BJ (cell line): ENCODE results near the gene DLX1. TPM values are rescaled to one million over a fixed set of nuclear protein-coding genes. Genes with fewer than 3 reads are reported as not detected.

Experiments
- CTCF ChIA-PET: fragments of 350-600 bp; formaldehyde crosslinking; extraction: SDS; loops from one replicate; lab custom pipeline; 2021; ENCODE audit warnings: antibody characterized with exemption, inconsistent platforms; lab: Yijun Ruan, JAX
- POLR2A ChIA-PET: fragments of 300-600 bp; sonication (Branson Sonifier 250); formaldehyde crosslinking; extraction: SDS; loops from one replicate; lab custom pipeline; 2021; ENCODE audit warnings: antibody characterized with exemption; lab: Charles Lee
- DNase-seq: peaks from one replicate; pipeline ENCODE4 v3.0.0-alpha.2; 2011; ENCODE audit warnings: low read depth
- H3K27me3 ChIP-seq: 2 replicates; pipeline ENCODE4 v1.6.0; 2011; ENCODE audit warnings: low read length; ENCODE audit not compliant: control insufficient read depth, insufficient read depth
- H3K36me3 ChIP-seq: 2 replicates; pipeline ENCODE4 v1.5.1; 2011; ENCODE audit warnings: low read length; ENCODE audit not compliant: control insufficient read depth, insufficient read depth
- H3K4me3 ChIP-seq: 2 replicates; pipeline ENCODE4 v1.5.1; 2011; ENCODE audit warnings: low read depth, mild to moderate bottlenecking, control low read depth, low read length
- CTCF ChIP-seq: IDR thresholded peaks from 2 replicates; pipeline ENCODE4 v1.5.1; 2011; ENCODE audit warnings: low read depth, mild to moderate bottlenecking, control low read depth, inconsistent platforms, low read length, moderate library complexity; ENCODE audit not compliant: insufficient read depth
- polyA plus RNA-seq: library from polyadenylated mRNA; depleted of rRNA; stranded (reverse); fragments of >200 nt; gene quantifications from 2 replicates; pipeline ENCODE4 v1.2.3, GENCODE V29; 2011

The DLX1 gene
- polyA plus RNA-seq, 1 experiment, result 1.4 TPM

- Histone ChIP-seq H3K36me3 (no peaks in the 10 kb centered on the region), H3K4me3 (peak overlapping the region; percentile 22), H3K27me3 (no peaks in the 10 kb centered on the region)
- ChIA-PET POLR2A (no interaction called here), CTCF (interaction anchor here (0.7 to 2.2 kb wide), 3 partner anchors 274 to 397 kb away, joined by 3 to 7 read pairs (median 4); no protein-coding TSS in a partner anchor)
- DNase-seq, result no peak
- TF ChIP-seq CTCF, result no peak
Measured at GRCh38 chr2:172100080-172100934, 15.0 kb downstream of the DLX1 start.

- no peaks in the 10 kb centered on the region for H3K36me3 ChIP-seq
- H3K4me3 ChIP-seq, result peak overlapping the region; percentile 49
- H3K27me3 ChIP-seq, result no peaks in the 10 kb centered on the region
- no peak for DNase-seq
- TF ChIP-seq CTCF, result 0 out of 2 replicates have a peak, but pooled peaks have one; percentile 5
- ChIA-PET POLR2A (no interaction called here), CTCF (interaction anchor here (1.1 to 2.5 kb wide), 7 partner anchors 12 to 398 kb away, joined by 3 to 11 read pairs (median 4); no protein-coding TSS in a partner anchor)
Measured at GRCh38 chr2:172100935-172101820, 15.9 kb downstream of the DLX1 start.

GRCh38 chr2:172101821-172102390, 16.6 kb downstream of the DLX1 start:
- CTCF ChIA-PET, result interaction anchor here (0.9 to 2.5 kb wide), 11 partner anchors 11 to 528 kb away, joined by 3 to 11 read pairs (median 4); partner anchors contain the start of gene DLX1
- DNase-seq, result no peak
- Histone ChIP-seq H3K36me3 (no peaks in the 10 kb centered on the region), H3K4me3 (peak overlapping the region; percentile 49), H3K27me3 (no peaks in the 10 kb centered on the region)
- POLR2A ChIA-PET, result interaction anchor here (0.6 kb wide), 1 partner anchor 17 kb away, joined by 5 read pairs; the partner anchor contains the start of gene DLX1
- TF ChIP-seq CTCF, result no peak

DNA sequence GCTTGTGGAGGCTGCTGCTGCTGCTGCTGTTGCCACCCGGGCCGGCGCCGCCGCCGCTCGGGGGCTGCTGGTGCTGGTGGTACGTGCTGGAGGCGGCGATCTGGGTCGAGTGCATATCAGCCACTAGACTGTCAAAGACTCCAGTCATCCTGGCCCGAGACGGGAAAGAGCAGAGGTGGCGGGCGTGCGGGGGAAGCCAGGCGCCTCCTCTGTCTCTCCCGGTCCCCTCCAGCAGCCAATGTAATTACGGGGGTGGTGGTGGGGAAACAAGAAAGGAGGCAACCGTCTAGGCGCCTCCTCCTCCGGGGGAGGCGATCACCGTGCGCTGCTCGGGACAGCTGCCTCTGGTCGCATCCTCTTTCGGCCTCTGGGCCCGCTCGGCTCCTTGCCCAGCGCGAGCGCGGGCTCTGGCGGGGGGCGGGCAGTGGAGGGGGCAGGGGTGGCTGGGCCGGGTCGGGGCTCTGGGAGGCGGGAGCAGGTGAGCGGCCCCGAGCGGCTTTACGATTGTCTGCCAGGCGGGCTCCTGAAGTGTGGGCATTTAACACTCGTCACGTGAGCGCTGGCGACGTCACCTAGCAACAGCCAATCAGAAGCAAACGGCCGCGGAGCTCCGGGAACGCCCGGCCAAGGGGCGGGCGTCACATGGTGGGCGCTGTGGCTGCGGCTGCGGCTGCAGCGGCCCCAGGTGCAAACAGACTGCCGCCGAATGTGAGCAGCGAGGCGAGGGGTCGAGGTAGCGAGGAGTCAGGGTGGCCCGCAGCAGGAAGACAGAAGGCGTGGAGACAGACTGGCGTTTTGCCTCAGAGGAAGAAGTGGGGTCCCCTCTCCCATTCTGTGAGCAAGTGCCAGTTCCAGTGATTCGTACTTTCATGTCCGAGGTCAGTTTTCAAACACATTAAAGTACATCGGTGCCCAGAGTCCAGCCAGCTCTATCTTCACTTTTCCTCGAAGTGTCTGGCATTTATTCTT, 17.4 kb downstream of the DLX1 start, which contains the start of gene DLX2:
TSS of gene DLX2 (minus strand) at position 510 of the 969 bp plus-strand sequence. CDS start at position 148, 362 bp downstream.
- Histone ChIP-seq H3K4me3 (peak within 1 kb of the TSS; percentile 49), H3K27me3 (no peaks in the 10 kb centered on the region), H3K36me3 (no peaks in the 10 kb centered on the region)
- no peak for TF ChIP-seq CTCF
- POLR2A ChIA-PET, result interaction anchor here (0.6 kb wide), 3 partner anchors 17 to 24 kb away, joined by 3 to 5 read pairs (median 4); partner anchors contain the start of gene DLX1
- no peak for DNase-seq
- CTCF ChIA-PET, result interaction anchor here (0.6 to 3.0 kb wide), 20 partner anchors 11 to 529 kb away, joined by 3 to 11 read pairs (median 3); partner anchors contain the start of genes DLX1 and HAT1
